Urothelium cell line (cell line): Measurements from ENCODE around the gene TMEM95.

Source experiments
- DNase-seq: peaks from one replicate; pipeline ENCODE4 v3.0.0; 2011; ENCODE audit warnings: low spot score, mixed read lengths
- FAIRE-seq: peaks from 2 replicates; lab custom pipeline; 2011; peaks lifted over from hg19 to GRCh38; lab: Jason Lieb, UNC

TMEM95 gene

GRCh38 chr17:7355053-7355452 is at the start of gene TMEM95:
TMEM95 (plus strand) TSS chr17:7355156; CDS start chr17:7355205, 49 bp downstream.
- no peak for FAIRE-seq
- no peak for DNase-seq

GRCh38 chr17:7306911-7307685 is 47.9 kb upstream of the TMEM95 start, which contains the start of gene EIF5A:
EIF5A (plus strand) TSS chr17:7307628; CDS start chr17:7309636, 2,008 bp downstream.
- DNase-seq, result peak; percentile 94
- peak; percentile 93 for FAIRE-seq

- peak; percentile 26 for DNase-seq
- no peak for FAIRE-seq
Measured at GRCh38 chr17:7307686-7308624, 47.0 kb upstream of the TMEM95 start.

- FAIRE-seq (no peak), DNase-seq (peak; percentile 67)
Measured at GRCh38 chr17:7308625-7309433, 46.1 kb upstream of the TMEM95 start.

GRCh38 chr17:7309628-7310027 is 45.3 kb upstream of the TMEM95 start:
- DNase-seq (no peak), FAIRE-seq (no peak)

- FAIRE-seq, result no peak
- no peak for DNase-seq
Measured at GRCh38 chr17:7311110-7311705, 43.7 kb upstream of the TMEM95 start.

GRCh38 chr17:7312432-7313087 is 42.4 kb upstream of the TMEM95 start:
- FAIRE-seq (no peak), DNase-seq (no peak)

- DNase-seq (no peak), FAIRE-seq (no peak)
Measured at GRCh38 chr17:7313088-7313889, 41.7 kb upstream of the TMEM95 start.

- no peak for DNase-seq
- FAIRE-seq, result no peak
Measured at GRCh38 chr17:7313890-7314718, 40.9 kb upstream of the TMEM95 start.

- DNase-seq (peak; percentile 88), FAIRE-seq (peak; percentile 50)
Measured at GRCh38 chr17:7314719-7315569, 40.0 kb upstream of the TMEM95 start, which contains the start of gene GPS2. GPS2 (minus strand) TSS chr17:7315360; CDS start chr17:7315052, 308 bp downstream.

- no peak for FAIRE-seq
- DNase-seq, result no peak
Measured at GRCh38 chr17:7315570-7316235, 39.3 kb upstream of the TMEM95 start.

GRCh38 chr17:7317161-7317803 is 37.7 kb upstream of the TMEM95 start:
- FAIRE-seq (no peak), DNase-seq (no peak)

GRCh38 chr17:7318121-7318860 is 36.7 kb upstream of the TMEM95 start:
- FAIRE-seq (no peak), DNase-seq (no peak)

- no peak for DNase-seq
Measured at GRCh38 chr17:7321466-7321865, 33.5 kb upstream of the TMEM95 start.

GRCh38 chr17:7322520-7323194 is 32.3 kb upstream of the TMEM95 start:
- no peak for FAIRE-seq
- DNase-seq, result no peak

More at GRCh38 chr17:7321466-7321865, 33.5 kb upstream of the TMEM95 start:
- FAIRE-seq, result no peak
